GM23338 (cell line): ENCODE results near the gene TECPR2. TPM values are rescaled to one million over a fixed set of nuclear protein-coding genes. Genes with fewer than 3 reads are reported as not detected.

Experiments
- ATAC-seq: fragments of 200-7000 bp; cut with Tn5 transposase; 3 replicates; pipeline ENCODE4 v1.9.1; 2020
- DNase-seq: peaks from one replicate; pipeline ENCODE4 v3.0.0-alpha.2; 2015; ENCODE audit warnings: low spot score
- H2AFZ ChIP-seq: fragments of 200-600 bp; sonication (generic); 2 replicates; pipeline ENCODE4 v1.8.0; 2016; ENCODE audit warnings: antibody characterized with exemption, mild to moderate bottlenecking, moderate library complexity
- H3F3A ChIP-seq: fragments of 200-600 bp; sonication (generic); replicated peaks from 2 replicates; pipeline ENCODE4 v1.8.0; 2017; ENCODE audit warnings: antibody characterized with exemption, mixed run types, low read depth
- H3K27ac ChIP-seq: fragments of 200-600 bp; sonication (generic); 2 replicates; pipeline ENCODE4 v1.6.1; 2016; ENCODE audit warnings: low read depth
- H3K27me3 ChIP-seq: fragments of 200-600 bp; sonication (generic); 2 replicates; pipeline ENCODE4 v1.8.0; 2016; ENCODE audit warnings: mild to moderate bottlenecking, mixed run types, moderate library complexity; ENCODE audit not compliant: insufficient read depth
- H3K36me3 ChIP-seq: fragments of 200-600 bp; sonication (generic); 2 replicates; pipeline ENCODE4 v1.8.0; 2016; ENCODE audit warnings: mild to moderate bottlenecking; ENCODE audit not compliant: insufficient read depth
- H3K4me1 ChIP-seq: fragments of 200-600 bp; sonication (generic); 2 replicates; pipeline ENCODE4 v1.8.0; 2016; ENCODE audit warnings: mild to moderate bottlenecking, moderate library complexity; ENCODE audit not compliant: insufficient read depth
- H3K4me2 ChIP-seq: fragments of 200-600 bp; sonication (generic); 2 replicates; pipeline ENCODE4 v1.7.1; 2017; ENCODE audit warnings: mixed run types
- H3K4me3 ChIP-seq: fragments of 200-600 bp; sonication (generic); 2 replicates; pipeline ENCODE4 v1.6.1; 2016; ENCODE audit warnings: mixed run types
- H3K79me2 ChIP-seq: fragments of 200-600 bp; sonication (generic); replicated peaks from 2 replicates; pipeline ENCODE4 v1.8.0; 2017; ENCODE audit warnings: mild to moderate bottlenecking; ENCODE audit not compliant: insufficient read depth
- H3K9me2 ChIP-seq: fragments of 200-600 bp; sonication (generic); 2 replicates; pipeline ENCODE4 v1.8.0; 2017; ENCODE audit not compliant: insufficient read depth
- H4K20me1 ChIP-seq: fragments of 200-600 bp; sonication (generic); replicated peaks from 2 replicates; pipeline ENCODE4 v1.8.0; 2017; ENCODE audit warnings: mild to moderate bottlenecking; ENCODE audit not compliant: insufficient read depth
- H3K27ac Mint-ChIP-seq: 2 replicates; pipeline ENCODE4 v1.8.0; 2020; ENCODE audit warnings: inconsistent platforms, mild to moderate bottlenecking, moderate library complexity, mixed read lengths
- H3K27me3 Mint-ChIP-seq: 3 replicates; pipeline ENCODE4 v1.8.0; 2022; ENCODE audit warnings: low read depth, mild to moderate bottlenecking, moderate library complexity, mixed read lengths, inconsistent platforms; ENCODE audit not compliant: insufficient read depth, poor library complexity
- H3K36me3 Mint-ChIP-seq: 3 replicates; pipeline ENCODE4 v1.8.0; 2021; ENCODE audit warnings: low read depth, mild to moderate bottlenecking, inconsistent platforms, moderate library complexity, mixed read lengths
- H3K4me1 Mint-ChIP-seq: 3 replicates; pipeline ENCODE4 v1.8.0; 2020; ENCODE audit warnings: mild to moderate bottlenecking, inconsistent platforms, mixed read lengths
- H3K4me3 Mint-ChIP-seq: 3 replicates; pipeline ENCODE4 v1.8.0; 2021; ENCODE audit warnings: moderate library complexity, mild to moderate bottlenecking, inconsistent platforms, mixed read lengths
- H3K9me3 Mint-ChIP-seq: 3 replicates; pipeline ENCODE4 v1.8.0; 2020; ENCODE audit warnings: moderate library complexity, mild to moderate bottlenecking, inconsistent platforms, mixed read lengths
- JUNB ChIP-seq: IDR thresholded peaks from one replicate; pipeline ENCODE4 v1.6.1; 2016; ENCODE audit warnings: antibody characterized with exemption; ENCODE audit not compliant: unreplicated experiment
- STAT1 ChIP-seq: IDR thresholded peaks from one replicate; pipeline ENCODE4 v1.6.1; 2016; ENCODE audit warnings: antibody characterized with exemption; ENCODE audit not compliant: unreplicated experiment
- polyA plus RNA-seq: library from polyadenylated mRNA; unstranded; fragments of >200 nt; fragmentation: Nextera tagmentation; extraction: Ambion mirVana; gene quantifications from 2 replicates; pipeline ENCODE4 v1.2.1, GENCODE V29; 2016
- total RNA-seq: library from RNA; depleted of rRNA; stranded (reverse); fragments of >200 nt; shearing (Covaris generic); gene quantifications from 2 replicates; pipeline ENCODE4 v1.2.3, GENCODE V29; 2014
- TF ChIP-seq, protein P1 (sequence below): fragments of 250-450 bp; sonication (Bioruptor Pico); IDR thresholded peaks from 2 replicates; pipeline ENCODE4 v1.5.0; 2020; ENCODE audit warnings: mild to moderate bottlenecking, moderate library complexity
- TF ChIP-seq, protein P2 (sequence below), 2 experiments: fragments of 200-600 bp in 1 of 2; sonication (generic) in 1 of 2; conservative IDR thresholded peaks; 2 replicates each; pipeline versions ENCODE4 v1.5.1 to v1.6.1; 2016 to 2017; ENCODE audit warnings: antibody characterized with exemption in 2 of 2, low read depth in 2 of 2, mild to moderate bottlenecking in 2 of 2, moderate library complexity in 1 of 2
- TF ChIP-seq, protein P3 (sequence below): IDR thresholded peaks from 2 replicates; pipeline ENCODE4 v1.6.1; 2016; ENCODE audit warnings: antibody characterized with exemption

The TECPR2 gene
- total and polyA plus RNA-seq, 2 experiments from 2014 or later, result 4.8 to 20.5 TPM

DNA sequence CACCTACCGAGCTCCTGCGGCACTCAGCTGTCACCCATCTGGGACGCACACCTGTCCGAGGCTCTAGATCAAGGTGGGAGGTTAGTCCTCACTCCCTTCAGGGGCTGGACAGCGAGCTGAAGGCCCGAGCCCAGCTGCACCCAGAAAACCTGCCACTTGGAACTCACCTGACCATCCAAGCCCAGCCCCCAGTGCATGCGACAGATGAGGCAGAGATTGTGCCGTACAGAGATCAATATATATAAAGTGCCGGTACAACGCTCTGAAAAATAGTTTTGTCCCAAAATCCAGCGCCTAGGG is 143.8 kb downstream of the TECPR2 start (continued):
- TF ChIP-seq, protein P1, sequence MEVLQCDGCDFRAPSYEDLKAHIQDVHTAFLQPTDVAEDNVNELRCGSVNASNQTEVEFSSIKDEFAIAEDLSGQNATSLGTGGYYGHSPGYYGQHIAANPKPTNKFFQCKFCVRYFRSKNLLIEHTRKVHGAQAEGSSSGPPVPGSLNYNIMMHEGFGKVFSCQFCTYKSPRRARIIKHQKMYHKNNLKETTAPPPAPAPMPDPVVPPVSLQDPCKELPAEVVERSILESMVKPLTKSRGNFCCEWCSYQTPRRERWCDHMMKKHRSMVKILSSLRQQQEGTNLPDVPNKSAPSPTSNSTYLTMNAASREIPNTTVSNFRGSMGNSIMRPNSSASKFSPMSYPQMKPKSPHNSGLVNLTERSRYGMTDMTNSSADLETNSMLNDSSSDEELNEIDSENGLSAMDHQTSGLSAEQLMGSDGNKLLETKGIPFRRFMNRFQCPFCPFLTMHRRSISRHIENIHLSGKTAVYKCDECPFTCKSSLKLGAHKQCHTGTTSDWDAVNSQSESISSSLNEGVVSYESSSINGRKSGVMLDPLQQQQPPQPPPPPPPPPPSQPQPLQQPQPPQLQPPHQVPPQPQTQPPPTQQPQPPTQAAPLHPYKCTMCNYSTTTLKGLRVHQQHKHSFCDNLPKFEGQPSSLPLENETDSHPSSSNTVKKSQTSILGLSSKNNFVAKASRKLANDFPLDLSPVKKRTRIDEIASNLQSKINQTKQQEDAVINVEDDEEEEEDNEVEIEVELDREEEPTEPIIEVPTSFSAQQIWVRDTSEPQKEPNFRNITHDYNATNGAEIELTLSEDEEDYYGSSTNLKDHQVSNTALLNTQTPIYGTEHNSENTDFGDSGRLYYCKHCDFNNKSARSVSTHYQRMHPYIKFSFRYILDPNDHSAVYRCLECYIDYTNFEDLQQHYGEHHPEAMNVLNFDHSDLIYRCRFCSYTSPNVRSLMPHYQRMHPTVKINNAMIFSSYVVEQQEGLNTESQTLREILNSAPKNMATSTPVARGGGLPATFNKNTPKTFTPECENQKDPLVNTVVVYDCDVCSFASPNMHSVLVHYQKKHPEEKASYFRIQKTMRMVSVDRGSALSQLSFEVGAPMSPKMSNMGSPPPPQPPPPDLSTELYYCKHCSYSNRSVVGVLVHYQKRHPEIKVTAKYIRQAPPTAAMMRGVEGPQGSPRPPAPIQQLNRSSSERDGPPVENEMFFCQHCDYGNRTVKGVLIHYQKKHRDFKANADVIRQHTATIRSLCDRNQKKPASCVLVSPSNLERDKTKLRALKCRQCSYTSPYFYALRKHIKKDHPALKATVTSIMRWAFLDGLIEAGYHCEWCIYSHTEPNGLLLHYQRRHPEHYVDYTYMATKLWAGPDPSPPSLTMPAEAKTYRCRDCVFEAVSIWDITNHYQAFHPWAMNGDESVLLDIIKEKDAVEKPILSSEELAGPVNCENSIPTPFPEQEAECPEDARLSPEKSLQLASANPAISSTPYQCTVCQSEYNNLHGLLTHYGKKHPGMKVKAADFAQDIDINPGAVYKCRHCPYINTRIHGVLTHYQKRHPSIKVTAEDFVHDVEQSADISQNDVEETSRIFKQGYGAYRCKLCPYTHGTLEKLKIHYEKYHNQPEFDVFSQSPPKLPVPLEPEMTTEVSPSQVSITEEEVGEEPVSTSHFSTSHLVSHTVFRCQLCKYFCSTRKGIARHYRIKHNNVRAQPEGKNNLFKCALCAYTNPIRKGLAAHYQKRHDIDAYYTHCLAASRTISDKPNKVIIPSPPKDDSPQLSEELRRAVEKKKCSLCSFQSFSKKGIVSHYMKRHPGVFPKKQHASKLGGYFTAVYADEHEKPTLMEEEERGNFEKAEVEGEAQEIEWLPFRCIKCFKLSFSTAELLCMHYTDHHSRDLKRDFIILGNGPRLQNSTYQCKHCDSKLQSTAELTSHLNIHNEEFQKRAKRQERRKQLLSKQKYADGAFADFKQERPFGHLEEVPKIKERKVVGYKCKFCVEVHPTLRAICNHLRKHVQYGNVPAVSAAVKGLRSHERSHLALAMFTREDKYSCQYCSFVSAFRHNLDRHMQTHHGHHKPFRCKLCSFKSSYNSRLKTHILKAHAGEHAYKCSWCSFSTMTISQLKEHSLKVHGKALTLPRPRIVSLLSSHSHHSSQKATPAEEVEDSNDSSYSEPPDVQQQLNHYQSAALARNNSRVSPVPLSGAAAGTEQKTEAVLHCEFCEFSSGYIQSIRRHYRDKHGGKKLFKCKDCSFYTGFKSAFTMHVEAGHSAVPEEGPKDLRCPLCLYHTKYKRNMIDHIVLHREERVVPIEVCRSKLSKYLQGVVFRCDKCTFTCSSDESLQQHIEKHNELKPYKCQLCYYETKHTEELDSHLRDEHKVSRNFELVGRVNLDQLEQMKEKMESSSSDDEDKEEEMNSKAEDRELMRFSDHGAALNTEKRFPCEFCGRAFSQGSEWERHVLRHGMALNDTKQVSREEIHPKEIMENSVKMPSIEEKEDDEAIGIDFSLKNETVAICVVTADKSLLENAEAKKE, result no peak
- TF ChIP-seq, protein P2, sequence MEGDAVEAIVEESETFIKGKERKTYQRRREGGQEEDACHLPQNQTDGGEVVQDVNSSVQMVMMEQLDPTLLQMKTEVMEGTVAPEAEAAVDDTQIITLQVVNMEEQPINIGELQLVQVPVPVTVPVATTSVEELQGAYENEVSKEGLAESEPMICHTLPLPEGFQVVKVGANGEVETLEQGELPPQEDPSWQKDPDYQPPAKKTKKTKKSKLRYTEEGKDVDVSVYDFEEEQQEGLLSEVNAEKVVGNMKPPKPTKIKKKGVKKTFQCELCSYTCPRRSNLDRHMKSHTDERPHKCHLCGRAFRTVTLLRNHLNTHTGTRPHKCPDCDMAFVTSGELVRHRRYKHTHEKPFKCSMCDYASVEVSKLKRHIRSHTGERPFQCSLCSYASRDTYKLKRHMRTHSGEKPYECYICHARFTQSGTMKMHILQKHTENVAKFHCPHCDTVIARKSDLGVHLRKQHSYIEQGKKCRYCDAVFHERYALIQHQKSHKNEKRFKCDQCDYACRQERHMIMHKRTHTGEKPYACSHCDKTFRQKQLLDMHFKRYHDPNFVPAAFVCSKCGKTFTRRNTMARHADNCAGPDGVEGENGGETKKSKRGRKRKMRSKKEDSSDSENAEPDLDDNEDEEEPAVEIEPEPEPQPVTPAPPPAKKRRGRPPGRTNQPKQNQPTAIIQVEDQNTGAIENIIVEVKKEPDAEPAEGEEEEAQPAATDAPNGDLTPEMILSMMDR (conservative IDR thresholded peaks at IDR 0.05; ENCODE audit: low read depth in 2 of 2), result no peak

DNA sequence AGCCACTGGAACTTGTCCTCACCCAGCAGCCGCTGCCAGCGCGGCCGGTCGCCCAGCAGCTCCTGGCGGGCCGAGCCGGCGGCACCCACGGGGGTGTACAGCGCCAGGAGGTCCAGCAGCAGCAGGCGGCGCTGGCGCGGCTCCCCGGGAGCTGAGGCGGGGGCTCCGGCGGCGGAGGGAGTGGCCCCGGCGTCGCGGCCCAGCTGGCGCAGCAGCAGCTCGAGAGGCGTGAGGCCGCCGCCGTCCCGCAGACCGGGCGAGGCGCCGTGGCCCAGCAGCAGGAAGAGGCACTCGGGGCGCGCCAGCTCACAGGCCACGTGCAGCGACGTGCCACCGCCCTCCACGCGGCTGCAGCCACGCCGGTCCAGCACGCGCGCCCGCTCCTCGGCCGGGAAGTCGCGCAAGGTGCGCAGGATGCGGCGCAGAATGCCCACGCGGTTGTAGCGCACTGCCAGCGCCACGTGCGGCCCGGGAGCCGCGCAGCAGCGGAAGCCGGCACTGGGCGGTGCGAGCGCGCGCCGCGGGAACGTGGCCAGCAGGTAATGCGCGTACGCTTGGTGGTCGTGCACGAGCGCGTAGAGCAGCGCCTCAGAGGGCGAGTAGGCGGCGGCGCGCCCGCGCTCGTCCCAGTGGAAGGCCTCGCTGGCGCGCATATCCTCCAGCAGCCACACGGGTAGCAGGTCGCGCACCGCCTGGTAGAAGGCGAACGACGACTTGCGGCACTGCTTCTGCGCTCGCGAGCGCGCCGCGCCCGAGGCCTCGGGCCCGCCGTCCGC is 144.5 kb downstream of the TECPR2 start:
- no peaks in the 10 kb centered on the region for H3K36me3 ChIP-seq
- H3K4me2 ChIP-seq, result no peak overlapping the region; the same call in 1 of the 2 replicates
- H3K27ac ChIP-seq, result no peak overlapping the region
- no peaks in the 10 kb centered on the region; the same call in 1 of the 2 replicates for H3K4me1 ChIP-seq
- no peak overlapping the region for H2AFZ ChIP-seq
- Mint-ChIP-seq H3K4me3 (no peak overlapping the region), H3K27ac (no peak overlapping the region), H3K4me1 (peaks cover 17% of the 10 kb centered on the region), H3K27me3 (peaks cover 14% of the 10 kb centered on the region), H3K9me3 (no peaks in the 10 kb centered on the region), H3K36me3 (peaks cover 3% of the 10 kb centered on the region; the same call in 1 of the 3 replicates)
- no peak overlapping the region for H3K4me3 ChIP-seq
- H3K9me2 ChIP-seq, result no peaks in the 10 kb centered on the region
- ATAC-seq (peak; percentile 17), DNase-seq (peak; percentile 86)
- H3K27me3 ChIP-seq, result peaks cover 11% of the 10 kb centered on the region; the same call in 1 of the 2 replicates
- H4K20me1 ChIP-seq, result no peaks in the 10 kb centered on the region
- no peaks in the 10 kb centered on the region for H3K79me2 ChIP-seq
- TF ChIP-seq STAT1 (no peak), JUNB (no peak)
- TF ChIP-seq, protein P3, sequence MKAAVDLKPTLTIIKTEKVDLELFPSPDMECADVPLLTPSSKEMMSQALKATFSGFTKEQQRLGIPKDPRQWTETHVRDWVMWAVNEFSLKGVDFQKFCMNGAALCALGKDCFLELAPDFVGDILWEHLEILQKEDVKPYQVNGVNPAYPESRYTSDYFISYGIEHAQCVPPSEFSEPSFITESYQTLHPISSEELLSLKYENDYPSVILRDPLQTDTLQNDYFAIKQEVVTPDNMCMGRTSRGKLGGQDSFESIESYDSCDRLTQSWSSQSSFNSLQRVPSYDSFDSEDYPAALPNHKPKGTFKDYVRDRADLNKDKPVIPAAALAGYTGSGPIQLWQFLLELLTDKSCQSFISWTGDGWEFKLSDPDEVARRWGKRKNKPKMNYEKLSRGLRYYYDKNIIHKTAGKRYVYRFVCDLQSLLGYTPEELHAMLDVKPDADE, result no peak
- peaks cover 16% of the 10 kb centered on the region for H3F3A ChIP-seq
